ENCODE results near the gene RPL41.
"Not testable (repeated sequence)": the region's sequence is repeated elsewhere in the genome, so short reads cannot be mapped to it uniquely, and the experiment has no call there.

Gene RPL41

GRCh38 chr12:56103066-56103711 is 13.2 kb upstream of the RPL41 start:
- DNase-seq (ENCODE audit: low spot score): no peak

- no peak for DNase-seq (ENCODE audit: low spot score)
Observed at GRCh38 chr12:56103823-56104108, 12.7 kb upstream of the RPL41 start.

GRCh38 chr12:56104109-56104814 is 12.2 kb upstream of the RPL41 start, which contains the start of gene PA2G4:
TSS of gene PA2G4 (plus strand) at chr12:56104559. CDS start at chr12:56104738, 179 bp downstream.
- DNase-seq (ENCODE audit: low spot score): peak; percentile 96

- DNase-seq (ENCODE audit: low spot score): peak; percentile 60
Observed at GRCh38 chr12:56104815-56105608, 11.4 kb upstream of the RPL41 start.

- DNase-seq (ENCODE audit: low spot score): no peak
Observed at GRCh38 chr12:56105609-56105902, 10.9 kb upstream of the RPL41 start.

- no peak for DNase-seq (ENCODE audit: low spot score)
Observed at GRCh38 chr12:56107242-56107641, 9.2 kb upstream of the RPL41 start.

- no peak for DNase-seq (ENCODE audit: low spot score)
Observed at GRCh38 chr12:56110571-56110970, 5.9 kb upstream of the RPL41 start.

GRCh38 chr12:56114084-56114483 is 2.3 kb upstream of the RPL41 start:
- DNase-seq (ENCODE audit: low spot score): no peak

GRCh38 chr12:56115329-56115728 is 1.1 kb upstream of the RPL41 start:
- DNase-seq (ENCODE audit: low spot score): no peak

GRCh38 chr12:56117082-56117706 is 761 bp downstream of the RPL41 start:
- DNase-seq (ENCODE audit: low spot score): not testable (repeated sequence)

- DNase-seq (ENCODE audit: low spot score): peak; percentile 92
Observed at GRCh38 chr12:56117778-56118687, 1.6 kb downstream of the RPL41 start, which contains the start of gene ZC3H10. TSS of gene ZC3H10 (plus strand) at chr12:56118266. CDS start at chr12:56120563, 2,297 bp downstream.

- DNase-seq (ENCODE audit: low spot score): no peak
Observed at GRCh38 chr12:56118688-56119357, 2.4 kb downstream of the RPL41 start.

- DNase-seq (ENCODE audit: low spot score): peak; percentile 78
Observed at GRCh38 chr12:56119361-56119796, 2.9 kb downstream of the RPL41 start.

- no peak for DNase-seq (ENCODE audit: low spot score)
Observed at GRCh38 chr12:56120158-56120846, 3.9 kb downstream of the RPL41 start.

GRCh38 chr12:56121204-56121870 is 4.9 kb downstream of the RPL41 start:
- no peak for DNase-seq (ENCODE audit: low spot score)

GRCh38 chr12:56122637-56123036 is 6.2 kb downstream of the RPL41 start:
- DNase-seq (ENCODE audit: low spot score): no peak

GRCh38 chr12:56124133-56124532 is 7.7 kb downstream of the RPL41 start:
- DNase-seq (ENCODE audit: low spot score): no peak

- no peak for DNase-seq (ENCODE audit: low spot score)
Observed at GRCh38 chr12:56126732-56127239, 10.4 kb downstream of the RPL41 start.

GRCh38 chr12:56127485-56127887 is 11.1 kb downstream of the RPL41 start:
- no peak for DNase-seq (ENCODE audit: low spot score)

Data from D341Med (cell line).